ENCODE results near the gene GSDME.

GRCh38 chr7:24777806-24778205 is 20.5 kb upstream of the GSDME start:
- TF ChIP-seq POLR2A (IDR thresholded peaks at IDR 0.05) (no peak), CTCF (IDR thresholded peaks at IDR 0.05) (no peak), POLR2AphosphoS5 (IDR thresholded peaks at IDR 0.05) (no peak)
